HL-60 (cell line): ENCODE results near the gene FAM13C.

Source experiments
- POLR2AphosphoS5 ChIP-seq: IDR thresholded peaks from 2 replicates; pipeline ENCODE4 v1.6.1; 2012; ENCODE audit warnings: low read depth
- REST ChIP-seq: IDR thresholded peaks from 2 replicates; pipeline ENCODE4 v1.6.1; 2012; ENCODE audit warnings: low read depth; ENCODE audit not compliant: insufficient replicate concordance
- SPI1 ChIP-seq: IDR thresholded peaks from 2 replicates; pipeline ENCODE4 v1.6.1; 2012; ENCODE audit warnings: low read depth, mild to moderate bottlenecking, borderline replicate concordance
- TF ChIP-seq, protein P1 (sequence below): IDR thresholded peaks from one replicate; pipeline ENCODE4 v1.5.1; 2011; ENCODE audit warnings: low read length, control low read depth, inconsistent platforms; ENCODE audit not compliant: insufficient read depth

- TF ChIP-seq, protein P1, sequence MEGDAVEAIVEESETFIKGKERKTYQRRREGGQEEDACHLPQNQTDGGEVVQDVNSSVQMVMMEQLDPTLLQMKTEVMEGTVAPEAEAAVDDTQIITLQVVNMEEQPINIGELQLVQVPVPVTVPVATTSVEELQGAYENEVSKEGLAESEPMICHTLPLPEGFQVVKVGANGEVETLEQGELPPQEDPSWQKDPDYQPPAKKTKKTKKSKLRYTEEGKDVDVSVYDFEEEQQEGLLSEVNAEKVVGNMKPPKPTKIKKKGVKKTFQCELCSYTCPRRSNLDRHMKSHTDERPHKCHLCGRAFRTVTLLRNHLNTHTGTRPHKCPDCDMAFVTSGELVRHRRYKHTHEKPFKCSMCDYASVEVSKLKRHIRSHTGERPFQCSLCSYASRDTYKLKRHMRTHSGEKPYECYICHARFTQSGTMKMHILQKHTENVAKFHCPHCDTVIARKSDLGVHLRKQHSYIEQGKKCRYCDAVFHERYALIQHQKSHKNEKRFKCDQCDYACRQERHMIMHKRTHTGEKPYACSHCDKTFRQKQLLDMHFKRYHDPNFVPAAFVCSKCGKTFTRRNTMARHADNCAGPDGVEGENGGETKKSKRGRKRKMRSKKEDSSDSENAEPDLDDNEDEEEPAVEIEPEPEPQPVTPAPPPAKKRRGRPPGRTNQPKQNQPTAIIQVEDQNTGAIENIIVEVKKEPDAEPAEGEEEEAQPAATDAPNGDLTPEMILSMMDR = no peak
- TF ChIP-seq REST (no peak), POLR2AphosphoS5 (no peak), SPI1 (no peak)
Observed at GRCh38 chr10:59285848-59286247, 76.5 kb downstream of the FAM13C start.
